HepG2 (cell line): Measurements from ENCODE around the gene RPL36. TPM values are rescaled to one million over a fixed set of nuclear protein-coding genes. Genes with fewer than 3 reads are reported as not detected.
A peak's percentile ranks its signal among the peaks of the same experiment; 100 is the strongest.

Experiments
- ATF3 ChIP-seq: sonication (generic); formaldehyde crosslinking; IDR thresholded peaks from 2 replicates; pipeline ENCODE4 v1.4.0; 2020; ENCODE audit warnings: missing genetic modification reagents
- ELF1 ChIP-seq: sonication (generic); formaldehyde crosslinking; IDR thresholded peaks from 2 replicates; pipeline ENCODE4 v1.4.0; 2020; ENCODE audit warnings: missing genetic modification reagents
- HIC2 ChIP-seq: sonication (generic); formaldehyde crosslinking; IDR thresholded peaks from 2 replicates; pipeline ENCODE4 v1.9.0; 2022; ENCODE audit warnings: low read depth, missing genetic modification reagents
- HNRNPUL1 ChIP-seq: fragments of 200-400 bp; formaldehyde crosslinking; IDR thresholded peaks from 2 replicates; pipeline ENCODE4 v1.6.1; 2017; ENCODE audit warnings: low read depth, mild to moderate bottlenecking, low read length, moderate library complexity
- MBNL3 ChIP-seq: fragments of 250-450 bp; sonication (Bioruptor Pico); conservative IDR thresholded peaks from 2 replicates; pipeline ENCODE4 v1.8.0; 2022; ENCODE audit warnings: mild to moderate bottlenecking, inconsistent platforms
- SMARCC2 ChIP-seq: fragments of 450-650 bp; IDR thresholded peaks from 2 replicates; pipeline ENCODE4 v1.6.1; 2017; ENCODE audit warnings: antibody characterized with exemption, mild to moderate bottlenecking
- SRSF1 ChIP-seq: fragments of 200-400 bp; formaldehyde crosslinking; optimal IDR thresholded peaks from 2 replicates; pipeline ENCODE3; 2017; ENCODE audit warnings: mild to moderate bottlenecking, low read depth, low read length, moderate library complexity
- ZBED4 ChIP-seq: sonication (generic); formaldehyde crosslinking; IDR thresholded peaks from 2 replicates; pipeline ENCODE4 v1.4.0; 2020; ENCODE audit warnings: missing genetic modification reagents, borderline replicate concordance
- ZBTB20 ChIP-seq: sonication (generic); formaldehyde crosslinking; IDR thresholded peaks from 2 replicates; pipeline ENCODE4 v1.8.1; 2023; ENCODE audit warnings: missing genetic modification reagents, low read depth, mild to moderate bottlenecking, borderline replicate concordance
- ZBTB44 ChIP-seq: sonication (generic); formaldehyde crosslinking; IDR thresholded peaks from 2 replicates; pipeline ENCODE4 v1.4.0; 2020; ENCODE audit warnings: missing genetic modification reagents
- ZNF441 ChIP-seq: sonication (generic); formaldehyde crosslinking; IDR thresholded peaks from 2 replicates; pipeline ENCODE4 v1.7.0; 2021; ENCODE audit warnings: missing genetic modification reagents, borderline replicate concordance
- ZNF558 ChIP-seq: sonication (generic); formaldehyde crosslinking; IDR thresholded peaks from 2 replicates; pipeline ENCODE4 v1.9.0; 2022; ENCODE audit warnings: mild to moderate bottlenecking, missing genetic modification reagents, borderline replicate concordance
- ZNF572 ChIP-seq: sonication (generic); formaldehyde crosslinking; IDR thresholded peaks from 2 replicates; pipeline ENCODE4 v1.5.1; 2020; ENCODE audit warnings: mild to moderate bottlenecking, missing genetic modification reagents
- polyA plus RNA-seq, 8 experiments: library from polyadenylated mRNA; depleted of rRNA in 3 of 8; stranded (reverse) in 7 of 8; unstranded in 1 of 8; fragments of >200 nt; fragmentation: Illumina TruSeq in 4 of 8; extraction: Trizol in 4 of 8; gene quantifications; 2 replicates each; pipeline versions ENCODE4 v1.2.1 to v1.2.3, GENCODE V29; 2011 to 2016; ENCODE audit warnings: low read depth in 4 of 8, missing spikeins in 1 of 8, mixed read lengths in 1 of 8; ENCODE audit not compliant: insufficient read depth in 1 of 8
- total RNA-seq, 5 experiments: library from RNA; depleted of rRNA; stranded (reverse); fragments of >200 nt; fragmentation: Illumina TruSeq; extraction: Trizol; gene quantifications; 2 replicates each; pipeline ENCODE4 v1.2.3, GENCODE V29; 2016; ENCODE audit warnings: low read depth in 1 of 5

RPL36 gene
- total and polyA plus RNA-seq, 2 of the 13 experiments (the other 11 are each of a cell fraction or from before 2014, with no cell fraction given) = 706 to 740 TPM

- TF ChIP-seq ZBED4 (CRISPR knock-in tag) = peak; percentile 27; the same call in 1 of the 2 replicates
- 0 out of 2 replicates have a peak, but pooled peaks have one; percentile 61 for TF ChIP-seq ZNF572
- peak; percentile 94; the same call in 1 of the 2 replicates for TF ChIP-seq ZNF558
- peak; percentile 41; the same call in 1 of the 2 replicates for TF ChIP-seq ZBTB44
- TF ChIP-seq ATF3 (CRISPR knock-in tag) = no peak
- TF ChIP-seq MBNL3 (CRISPR knock-in tag) = no peak
- TF ChIP-seq ZBTB20 (CRISPR knock-in tag) = no peak; the same call in 1 of the 2 replicates
- TF ChIP-seq HIC2 (CRISPR knock-in tag) = no peak
- TF ChIP-seq ZNF441 (CRISPR knock-in tag) = peak; percentile 67; the same call in 1 of the 2 replicates
- no peak for TF ChIP-seq HNRNPUL1
- no peak for TF ChIP-seq SRSF1
- peak; percentile 92 for TF ChIP-seq ELF1 (CRISPR knock-in tag)
- no peak for TF ChIP-seq SMARCC2
These were observed 30.1 kb downstream of the RPL36 start, which contains the start of the genes CATSPERD and LONP1 (continued) for GRCh38 chr19:5719961-5720790.
